Suprapubic skin (tissue), 4 donors: Measurements from ENCODE around the gene SRGAP1.

ENCODE experiments used
- CTCF ChIP-seq, 2 donors: fragments of 200-600 bp in 1 of 2; fragments of 450-650 bp in 1 of 2; sonication (generic) in 1 of 2; IDR thresholded peaks; one replicate each; pipeline ENCODE4 v1.5.1; 2016 to 2019; ENCODE audit warnings: antibody characterized with exemption in 2 of 2, mild to moderate bottlenecking in 1 of 2, moderate library complexity in 1 of 2
- POLR2A ChIP-seq, 2 donors: fragments of 450-650 bp; IDR thresholded peaks; one replicate each; pipeline ENCODE4 v1.6.1; 2017; ENCODE audit warnings: antibody characterized with exemption in 2 of 2, mild to moderate bottlenecking in 2 of 2, moderate library complexity in 2 of 2
- POLR2AphosphoS5 ChIP-seq, 3 donors: sonication (generic); formaldehyde crosslinking; IDR thresholded peaks; one replicate each; pipeline ENCODE4 v1.6.1; 2017; ENCODE audit warnings: antibody characterized with exemption in 3 of 3

GRCh38 chr12:64187794-64188193 lies 343.3 kb downstream of the SRGAP1 start:
- TF ChIP-seq CTCF (IDR thresholded peaks at IDR 0.05) (no peak), POLR2A (IDR thresholded peaks at IDR 0.05) (no peak), POLR2AphosphoS5 (IDR thresholded peaks at IDR 0.05) (no peak)
